ENCODE data around the gene DCAF17.

GRCh38 chr2:171432206-171432968 lies 1.6 kb upstream of the DCAF17 start:
- TF ChIP-seq CTCF (IDR thresholded peaks at IDR 0.05) (no peak), POLR2AphosphoS5 (IDR thresholded peaks at IDR 0.05) (no peak), POLR2A (IDR thresholded peaks at IDR 0.05) (no peak), EP300 (IDR thresholded peaks at IDR 0.05) (no peak)
